Cerebellar nuclear complex (tissue), 1 donor: ENCODE data around the gene MTNR1A.
"Not testable (repeated sequence)": the region's sequence is repeated elsewhere in the genome, so short reads cannot be mapped to it uniquely, and the experiment has no call there.

Source experiments
- DNase-seq, 2 experiments: peaks; one replicate each; lab custom pipeline; 2025; lab: John Stamatoyannopoulos, UW

The MTNR1A gene

DNA sequence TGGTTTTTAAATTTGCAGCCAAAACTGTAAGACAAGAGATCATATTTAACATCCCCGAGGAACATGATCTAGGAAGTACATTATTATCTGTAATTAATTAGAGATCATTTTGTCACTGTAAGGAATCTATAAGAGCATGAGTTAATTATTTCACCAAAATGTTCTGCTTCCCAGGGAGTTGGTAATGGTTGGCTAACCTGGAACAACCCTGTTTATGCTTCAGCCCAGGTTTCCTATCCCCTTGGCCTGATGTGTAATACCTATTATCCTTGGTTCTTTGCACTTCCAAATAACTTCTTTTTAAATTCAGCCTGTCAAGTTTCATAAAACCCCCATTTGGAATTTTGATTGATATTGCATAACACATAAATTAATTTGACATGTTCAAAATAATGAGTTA lies 6.4 kb upstream of the MTNR1A start:
- no peak for DNase-seq

DNA sequence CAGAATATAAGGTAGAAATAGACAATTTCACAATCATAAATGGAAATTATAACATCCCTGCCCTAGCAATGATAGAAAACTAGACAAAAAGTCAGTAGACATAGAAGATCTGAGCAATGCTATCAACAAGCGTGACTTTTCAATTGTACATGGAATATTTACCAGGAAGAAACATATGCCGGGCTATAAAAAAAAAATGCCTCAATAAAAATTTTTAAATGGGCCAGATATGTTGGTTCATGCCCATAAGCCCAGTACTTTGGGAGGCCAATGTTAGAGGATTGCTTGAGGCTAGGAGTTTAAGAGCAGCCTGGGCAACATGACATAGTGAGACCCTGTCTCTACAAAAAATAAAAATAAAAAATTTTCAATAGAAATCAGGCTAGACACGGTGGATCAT lies 5.3 kb upstream of the MTNR1A start:
- DNase-seq = no peak

- DNase-seq = no peak
These were observed 2.1 kb upstream of the MTNR1A start for GRCh38 chr4:186557486-186557885.

- DNase-seq = no peak
These were observed 1.7 kb upstream of the MTNR1A start for GRCh38 chr4:186557061-186557460.

- no peak for DNase-seq
These were observed 841 bp downstream of the MTNR1A start for GRCh38 chr4:186554539-186554913.

DNA sequence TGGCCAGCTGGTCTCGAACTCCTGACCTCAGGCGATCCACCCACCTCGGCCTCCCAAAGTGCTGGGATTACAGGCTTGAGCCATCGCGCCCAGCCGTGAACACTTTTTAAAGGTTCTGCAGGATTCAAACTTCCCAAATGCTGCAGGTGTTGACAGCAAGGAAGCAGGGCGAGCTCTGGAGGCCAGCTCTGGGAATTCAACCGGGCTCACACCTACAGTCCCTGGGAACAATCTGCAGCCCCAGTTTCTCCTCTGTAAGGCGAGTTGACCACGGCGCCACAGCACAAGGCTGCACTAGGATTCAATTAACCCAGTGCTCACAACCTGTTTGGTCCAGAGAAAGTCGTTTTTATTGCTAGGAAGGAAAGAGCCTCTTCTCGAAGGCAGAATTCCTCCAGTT lies 1.6 kb downstream of the MTNR1A start:
- DNase-seq = no peak

DNA sequence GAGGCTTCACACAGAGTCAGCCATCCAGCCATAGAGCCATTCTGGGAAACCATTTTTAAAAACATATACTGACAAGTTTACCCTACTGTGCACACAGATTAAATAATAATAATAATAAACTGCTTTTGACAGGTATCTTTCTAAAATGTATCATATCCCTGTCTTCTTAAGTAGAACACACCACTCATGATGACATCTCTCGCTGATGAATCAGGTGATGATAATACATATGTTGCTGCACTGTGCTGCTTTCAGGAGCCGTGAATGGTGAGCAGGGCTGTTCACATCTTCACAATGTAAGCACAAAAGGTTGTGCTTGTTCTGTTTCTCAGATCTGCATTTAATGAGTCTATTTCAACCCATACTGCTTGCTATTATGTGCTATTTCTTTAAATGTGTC lies 3.5 kb downstream of the MTNR1A start:
- no peak for DNase-seq

- DNase-seq = no peak
These were observed 9.9 kb downstream of the MTNR1A start for GRCh38 chr4:186545436-186545835.

GRCh38 chr4:186543206-186543605 lies 12.2 kb downstream of the MTNR1A start:
- peak in 1 of 2 experiments; percentile 29 for DNase-seq

- no peak for DNase-seq
These were observed 13.6 kb downstream of the MTNR1A start for GRCh38 chr4:186541801-186542200.

- DNase-seq = no peak
These were observed 17.4 kb downstream of the MTNR1A start for GRCh38 chr4:186537843-186538521.

- no peak for DNase-seq
These were observed 19.1 kb downstream of the MTNR1A start for GRCh38 chr4:186536285-186536684.

DNA sequence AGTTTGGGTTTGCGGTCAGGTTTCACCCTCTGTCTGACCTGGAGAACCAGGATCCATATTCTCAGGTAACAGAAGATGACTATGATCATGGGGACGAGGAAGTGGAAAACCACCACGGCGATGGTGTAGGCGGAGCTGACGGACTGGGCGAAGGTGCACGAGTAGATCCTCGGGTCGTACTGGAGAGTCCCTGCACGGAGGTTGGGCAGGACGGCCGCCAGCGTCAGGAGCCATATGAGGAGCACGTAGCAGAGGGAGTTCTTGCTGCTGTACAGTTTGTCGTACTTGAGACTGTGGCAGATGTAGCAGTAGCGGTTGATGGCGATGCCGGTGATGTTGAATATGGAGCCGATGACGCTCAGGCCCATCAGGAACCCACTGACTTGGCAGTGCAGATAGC lies 21.3 kb downstream of the MTNR1A start:
- no peak for DNase-seq

DNA sequence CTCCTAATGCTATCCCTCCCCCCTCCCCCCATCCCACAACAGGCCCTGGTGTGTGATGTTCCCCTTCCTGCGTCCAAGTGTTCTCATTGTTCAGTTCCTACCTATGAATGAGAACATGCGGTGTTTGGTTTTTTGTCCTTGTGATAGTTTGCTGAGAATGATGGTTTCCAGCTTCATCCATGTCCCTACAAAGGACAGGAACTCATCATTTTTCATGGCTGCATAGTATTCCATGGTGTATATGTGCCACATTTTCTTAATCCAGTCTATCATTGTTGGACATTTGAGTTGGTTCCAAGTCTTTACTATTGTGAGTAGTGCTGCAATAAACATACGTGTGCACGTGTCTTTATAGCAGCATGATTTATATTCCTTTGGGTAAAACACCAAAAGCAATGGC lies 31.4 kb downstream of the MTNR1A start:
- DNase-seq = not testable (repeated sequence)

- no peak for DNase-seq
These were observed 39.1 kb downstream of the MTNR1A start for GRCh38 chr4:186516287-186516686.

GRCh38 chr4:186514271-186514950 lies 41.0 kb downstream of the MTNR1A start:
- peak; percentile 38 to 80 for DNase-seq

DNA sequence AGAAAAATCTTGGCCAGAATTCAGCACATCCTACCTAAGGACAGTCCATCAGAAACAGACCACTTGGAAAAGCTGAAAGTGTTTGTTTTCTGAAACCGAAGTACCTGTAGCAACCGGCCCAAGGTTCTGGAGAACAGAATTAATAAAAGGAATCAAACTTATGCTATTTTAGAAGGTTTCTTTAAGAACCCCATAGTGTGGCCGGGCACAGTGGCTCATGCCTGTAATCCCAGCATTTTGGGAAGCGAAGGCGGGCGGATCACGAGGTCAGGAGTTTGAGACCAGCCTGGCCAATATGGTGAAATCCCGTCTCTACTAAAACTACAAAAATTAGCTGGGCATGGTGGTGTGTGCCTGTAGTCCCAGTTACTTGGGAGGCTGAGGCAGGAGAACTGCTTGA lies 50.6 kb downstream of the MTNR1A start:
- not testable (repeated sequence) for DNase-seq

DNA sequence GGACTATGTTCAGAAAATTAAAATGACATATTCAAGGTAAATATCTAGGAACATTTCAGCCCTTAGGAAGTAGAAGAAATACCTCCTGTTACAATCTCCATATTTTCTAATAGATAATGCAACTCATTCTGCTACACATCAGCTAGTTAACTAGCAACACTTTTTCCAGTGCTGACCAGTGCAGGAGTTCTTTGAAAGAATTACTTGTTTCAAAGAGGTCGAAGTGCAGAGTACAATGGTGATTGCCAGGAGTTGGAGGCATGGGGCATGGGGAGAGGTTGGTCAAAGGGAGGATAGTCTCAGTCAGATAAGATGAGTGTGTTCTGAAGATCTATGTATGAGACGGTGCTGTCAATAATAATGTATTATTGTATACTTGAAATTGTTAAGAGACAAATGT lies 53.1 kb downstream of the MTNR1A start:
- no peak for DNase-seq

- DNase-seq = no peak
These were observed 53.8 kb downstream of the MTNR1A start for GRCh38 chr4:186501554-186501953.

DNA sequence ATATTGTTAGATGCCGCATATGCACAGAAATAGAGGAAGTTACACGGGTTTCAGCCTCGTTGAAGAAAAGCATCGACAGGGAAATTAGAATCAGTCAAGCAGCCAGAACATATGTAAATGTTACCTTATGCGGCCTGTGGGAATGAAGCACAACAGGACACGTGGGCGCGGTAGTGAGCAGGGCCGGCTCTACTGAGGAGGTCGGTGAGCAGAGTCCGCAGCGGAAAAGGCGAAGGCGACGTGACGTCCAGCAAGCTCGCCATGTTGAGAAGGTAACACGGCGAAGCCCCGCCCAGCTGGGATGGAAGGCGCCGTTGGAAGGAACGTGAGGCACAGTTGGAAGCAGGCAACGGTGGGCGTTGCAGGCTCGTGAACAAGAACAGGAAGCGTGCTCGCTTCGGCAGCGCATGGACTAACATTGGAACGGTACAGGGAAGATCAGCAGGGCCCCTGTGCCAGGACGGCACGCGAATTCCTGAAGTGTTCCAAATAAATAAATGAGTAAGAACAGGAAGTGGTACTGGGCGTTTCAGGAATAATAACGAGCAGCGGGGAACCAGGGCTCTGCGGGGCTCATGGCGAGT lies 54.6 kb downstream of the MTNR1A start:
- DNase-seq = no peak

DNA sequence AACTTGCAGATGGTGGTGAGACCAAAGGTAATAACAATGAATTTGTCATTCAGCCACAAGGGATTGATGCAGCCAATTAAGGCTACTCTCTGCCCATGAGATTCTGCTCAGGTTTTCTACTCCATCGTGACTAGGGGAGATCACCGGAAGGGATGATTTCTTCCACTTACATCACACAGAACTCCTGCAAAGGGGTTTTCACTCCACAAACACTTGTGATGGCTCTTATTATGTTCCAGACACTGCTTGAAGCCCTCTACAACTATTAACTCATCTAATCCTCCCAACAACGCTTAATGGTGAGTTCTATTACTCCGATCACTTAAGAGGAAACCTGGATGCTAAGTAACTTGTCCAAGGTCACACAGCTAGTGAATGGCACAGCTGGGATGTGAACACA lies 55.9 kb downstream of the MTNR1A start:
- no peak for DNase-seq

- DNase-seq = no peak
These were observed 58.3 kb downstream of the MTNR1A start for GRCh38 chr4:186497043-186497442.

GRCh38 chr4:186494496-186494895 lies 60.9 kb downstream of the MTNR1A start:
- DNase-seq = no peak

- DNase-seq = no peak
These were observed 67.6 kb downstream of the MTNR1A start for GRCh38 chr4:186487726-186488125.
